Esophagus muscularis mucosa (tissue), 4 donors: ENCODE results near the gene ADH6. TPM values are rescaled to one million over a fixed set of nuclear protein-coding genes. Genes with fewer than 3 reads are reported as not detected.

ENCODE experiments used
- DNase-seq: peaks from one replicate; pipeline ENCODE4 v3.0.0-alpha.2; 2017; ENCODE audit errors: extremely low spot score
- H3K27ac ChIP-seq, 4 donors: fragments of 200-600 bp; sonication (generic); replicated peaks in 1 of 4; 1 replicate in 3 of 4; 2 replicates in 1 of 4; pipeline ENCODE4 v1.5.1; 2016 to 2019; ENCODE audit warnings: mild to moderate bottlenecking in 1 of 4
- H3K27me3 ChIP-seq, 4 donors: fragments of 200-600 bp; sonication (generic); one replicate each; pipeline versions ENCODE4 v1.5.1 to v1.6.0; 2016 to 2019
- H3K36me3 ChIP-seq, 4 donors: fragments of 200-600 bp; sonication (generic); one replicate each; pipeline ENCODE4 v1.5.1; 2016 to 2019
- H3K4me1 ChIP-seq, 4 donors: fragments of 200-600 bp; sonication (generic); one replicate each; pipeline ENCODE4 v1.5.1; 2016 to 2019
- H3K4me3 ChIP-seq, 4 donors: fragments of 200-600 bp; sonication (generic); 1 replicate in 2 of 4; 2 replicates in 2 of 4; pipeline ENCODE4 v1.5.1; 2016 to 2019; ENCODE audit warnings: mild to moderate bottlenecking in 4 of 4, moderate library complexity in 1 of 4
- H3K9me3 ChIP-seq, 4 donors: fragments of 200-600 bp; sonication (generic); 1 replicate in 3 of 4; 2 replicates in 1 of 4; pipeline ENCODE4 v1.5.1; 2016 to 2019
- EP300 ChIP-seq: sonication (generic); formaldehyde crosslinking; IDR thresholded peaks from one replicate; pipeline ENCODE4 v1.6.1; 2017; ENCODE audit warnings: antibody characterized with exemption
- POLR2A ChIP-seq: fragments of 450-650 bp; IDR thresholded peaks from one replicate; pipeline ENCODE4 v1.6.1; 2017; ENCODE audit warnings: antibody characterized with exemption, moderate library complexity, mild to moderate bottlenecking, low read depth
- POLR2AphosphoS5 ChIP-seq, 2 donors: sonication (generic); formaldehyde crosslinking; IDR thresholded peaks; one replicate each; pipeline ENCODE4 v1.6.1; 2017; ENCODE audit warnings: antibody characterized with exemption in 2 of 2
- WGBS: methylation state at CpG from one replicate; pipeline ENCODE4 v1.1.5; 2018; 5-methylcytosine and 5-hydroxymethylcytosine counted together
- intact Hi-C: fragments of 100-400 bp; cut with DNase I; formaldehyde crosslinking; loops from one replicate; pipeline ENCODE4 v1.15.1; 2023
- total RNA-seq, 4 donors: library from RNA; depleted of rRNA; stranded (reverse); fragments of >200 nt; gene quantifications; one replicate each; pipeline versions ENCODE4 v1.1.0 to v1.2.1, GENCODE V29; 2016
- TF ChIP-seq, protein P1 (sequence below), 3 experiments: fragments of 200-600 bp in 2 of 3; fragments of 450-650 bp in 1 of 3; sonication (generic) in 2 of 3; IDR thresholded peaks; one replicate each; pipeline ENCODE4 v1.5.1; 2017 to 2019; ENCODE audit warnings: antibody characterized with exemption in 3 of 3, mild to moderate bottlenecking in 2 of 3, moderate library complexity in 1 of 3

ADH6 gene
- total RNA-seq, 4 donors from 2014 or later, result not detected

DNA sequence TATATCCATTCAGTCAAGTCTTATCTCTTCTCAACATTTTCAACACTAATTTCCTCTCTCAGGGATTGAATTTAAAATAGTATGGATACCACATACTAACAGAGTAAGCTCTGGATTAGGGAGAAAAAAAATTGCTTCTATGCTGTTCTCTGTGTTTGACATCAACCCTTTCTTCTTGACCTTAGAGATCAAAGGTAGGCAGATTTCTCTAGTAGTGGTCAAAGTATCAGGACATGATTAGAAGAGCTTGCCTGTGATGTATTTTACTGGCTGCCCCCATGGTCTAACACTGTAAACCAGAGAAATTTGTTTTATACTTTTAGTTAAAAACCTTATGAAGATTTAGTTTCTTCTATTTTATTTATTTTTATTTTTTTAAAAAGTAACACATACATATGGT is 8.3 kb downstream of the ADH6 start:
- TF ChIP-seq, protein P1, sequence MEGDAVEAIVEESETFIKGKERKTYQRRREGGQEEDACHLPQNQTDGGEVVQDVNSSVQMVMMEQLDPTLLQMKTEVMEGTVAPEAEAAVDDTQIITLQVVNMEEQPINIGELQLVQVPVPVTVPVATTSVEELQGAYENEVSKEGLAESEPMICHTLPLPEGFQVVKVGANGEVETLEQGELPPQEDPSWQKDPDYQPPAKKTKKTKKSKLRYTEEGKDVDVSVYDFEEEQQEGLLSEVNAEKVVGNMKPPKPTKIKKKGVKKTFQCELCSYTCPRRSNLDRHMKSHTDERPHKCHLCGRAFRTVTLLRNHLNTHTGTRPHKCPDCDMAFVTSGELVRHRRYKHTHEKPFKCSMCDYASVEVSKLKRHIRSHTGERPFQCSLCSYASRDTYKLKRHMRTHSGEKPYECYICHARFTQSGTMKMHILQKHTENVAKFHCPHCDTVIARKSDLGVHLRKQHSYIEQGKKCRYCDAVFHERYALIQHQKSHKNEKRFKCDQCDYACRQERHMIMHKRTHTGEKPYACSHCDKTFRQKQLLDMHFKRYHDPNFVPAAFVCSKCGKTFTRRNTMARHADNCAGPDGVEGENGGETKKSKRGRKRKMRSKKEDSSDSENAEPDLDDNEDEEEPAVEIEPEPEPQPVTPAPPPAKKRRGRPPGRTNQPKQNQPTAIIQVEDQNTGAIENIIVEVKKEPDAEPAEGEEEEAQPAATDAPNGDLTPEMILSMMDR (IDR thresholded peaks at IDR 0.05), result no peak
- TF ChIP-seq EP300 (no peak), POLR2AphosphoS5 (IDR thresholded peaks at IDR 0.05) (no peak), POLR2A (no peak)
- DNase-seq, result no peak
- Histone ChIP-seq H3K4me1 (peaks cover 0 to 7% (median 5%) of the 10 kb centered on the region in 4 donors), H3K4me3 (no peak overlapping the region), H3K9me3 (no peaks in the 10 kb centered on the region), H3K27ac (no peak overlapping the region), H3K27me3 (no peaks in the 10 kb centered on the region), H3K36me3 (no peaks in the 10 kb centered on the region)
- intact Hi-C loops, result no loop called here

DNA sequence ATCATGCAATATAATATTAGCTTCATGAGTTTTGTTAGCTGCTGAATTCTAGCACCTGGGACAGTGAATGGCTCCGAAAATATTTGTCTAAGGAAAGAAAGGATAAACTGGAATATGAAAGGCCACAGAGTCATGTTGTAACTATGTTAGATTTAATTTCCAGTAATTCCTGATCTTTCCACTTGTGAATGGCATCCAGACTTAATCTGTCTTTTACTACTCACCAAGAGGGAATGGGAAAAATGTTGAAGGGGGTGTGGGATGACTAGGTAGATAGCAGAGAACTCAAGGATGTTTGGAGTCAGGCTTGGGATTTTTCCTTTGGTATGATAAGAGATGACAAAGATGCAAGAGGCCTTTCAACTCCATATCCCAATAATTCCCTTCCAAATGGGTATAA is 9.4 kb downstream of the ADH6 start:
- Histone ChIP-seq H3K36me3 (no peaks in the 10 kb centered on the region), H3K27me3 (no peaks in the 10 kb centered on the region), H3K4me3 (no peak overlapping the region), H3K9me3 (no peaks in the 10 kb centered on the region), H3K27ac (no peak overlapping the region), H3K4me1 (peaks cover 0 to 7% (median 5%) of the 10 kb centered on the region in 4 donors)
- DNase-seq, result no peak
- TF ChIP-seq, protein P1 (IDR thresholded peaks at IDR 0.05), result no peak
- peak in 1 of 2 donors; percentile 23 for TF ChIP-seq POLR2AphosphoS5 (IDR thresholded peaks at IDR 0.05)
- intact Hi-C loops, result no loop called here
- WGBS, result 80% methylated on average over 1 of the region's 1 CpG

DNA sequence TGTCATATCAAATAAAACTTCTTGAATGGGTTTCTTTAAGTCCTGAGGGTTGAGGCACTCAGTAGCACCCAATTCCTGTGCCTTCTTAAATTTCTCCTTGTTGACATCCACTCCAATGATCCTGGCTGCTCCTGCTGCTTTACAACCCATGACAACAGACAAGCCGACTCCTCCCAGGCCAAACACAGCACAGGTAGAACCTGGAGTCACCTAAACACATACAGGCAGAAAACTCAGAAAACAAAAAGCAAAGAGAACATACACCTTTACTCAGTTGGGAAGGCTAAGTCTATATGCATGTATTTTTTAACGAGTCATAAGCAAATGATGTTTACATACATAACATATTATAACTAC is 10.3 kb downstream of the ADH6 start:
- Histone ChIP-seq H3K27ac (peak overlapping the region in 1 of 4 donors; percentile 8), H3K4me3 (no peak overlapping the region), H3K36me3 (no peaks in the 10 kb centered on the region), H3K27me3 (no peaks in the 10 kb centered on the region), H3K9me3 (no peaks in the 10 kb centered on the region), H3K4me1 (peaks cover 0 to 7% (median 5%) of the 10 kb centered on the region in 4 donors)
- intact Hi-C loops, result no loop called here
- TF ChIP-seq, protein P1 (IDR thresholded peaks at IDR 0.05), result no peak
- TF ChIP-seq POLR2A (no peak), EP300 (no peak), POLR2AphosphoS5 (IDR thresholded peaks at IDR 0.05) (no peak)
- WGBS, result 85% methylated on average over 2 of the region's 2 CpGs
- DNase-seq, result no peak

DNA sequence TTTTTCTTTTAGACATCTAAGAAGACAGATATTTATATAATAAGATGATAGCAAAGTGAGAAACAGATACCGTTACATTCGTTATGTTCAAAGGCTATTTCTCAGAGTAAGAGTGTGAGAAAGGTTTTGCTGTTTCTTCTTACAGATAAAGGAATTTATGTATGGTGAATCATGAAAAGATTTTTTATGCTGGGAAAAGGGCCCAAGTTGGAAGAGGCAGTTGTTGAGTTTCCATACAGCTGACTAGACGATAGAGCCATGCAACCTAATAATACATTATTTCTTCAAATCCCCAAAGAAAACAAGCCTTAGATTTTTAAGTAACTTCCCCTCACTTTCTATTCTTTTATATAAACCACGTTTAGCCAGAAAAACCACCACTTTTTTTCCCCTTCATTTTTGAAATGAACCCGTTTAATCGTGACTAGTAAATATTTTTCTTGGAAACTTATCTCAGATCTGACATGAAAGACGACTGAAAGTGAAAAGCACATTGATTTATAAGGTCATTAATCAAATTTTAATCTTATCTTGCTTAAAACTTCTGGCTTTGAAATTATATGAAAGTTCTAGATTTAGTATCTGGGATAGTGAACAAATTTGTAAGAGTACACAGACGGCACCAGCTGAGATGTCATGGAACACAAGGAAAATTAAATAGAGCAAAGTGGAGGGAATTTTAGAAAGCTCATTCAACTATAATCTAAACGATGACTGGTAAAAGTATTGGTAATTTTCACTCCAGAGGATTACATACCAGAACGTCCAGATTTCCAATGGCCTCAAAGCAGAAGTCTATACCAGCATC is 10.9 kb downstream of the ADH6 start:
- no peak for TF ChIP-seq POLR2AphosphoS5 (IDR thresholded peaks at IDR 0.05)
- no peak for TF ChIP-seq EP300
- TF ChIP-seq, protein P1 (IDR thresholded peaks at IDR 0.05), result no peak
- no peak for TF ChIP-seq POLR2A
- Histone ChIP-seq H3K4me3 (no peak overlapping the region), H3K27ac (peak overlapping the region in 1 of 4 donors; percentile 8), H3K27me3 (no peaks in the 10 kb centered on the region), H3K36me3 (no peaks in the 10 kb centered on the region), H3K9me3 (no peaks in the 10 kb centered on the region), H3K4me1 (peaks cover 4 to 11% (median 7%) of the 10 kb centered on the region in 4 donors)
- no peak for DNase-seq
- 41% methylated on average over 10 of the region's 10 CpGs for WGBS
- intact Hi-C loops, result no loop called here
